Gastrocnemius medialis (tissue), 4 donors: Measurements from ENCODE around the gene PRDM16. TPM values are rescaled to one million over a fixed set of nuclear protein-coding genes. Genes with fewer than 3 reads are reported as not detected.

Experiments
- ATAC-seq, 2 donors: fragments of 150-250 bp; one replicate each; pipeline ENCODE4 v1.9.1; 2016
- DNase-seq, 2 donors: peaks; one replicate each; pipeline ENCODE4 v3.0.0-alpha.2; 2019
- H3K27ac ChIP-seq, 4 donors: fragments of 200-600 bp; sonication (generic); 1 replicate in 1 of 4; 2 replicates in 3 of 4; pipeline ENCODE4 v1.5.1; 2016 to 2018; ENCODE audit warnings: mild to moderate bottlenecking in 2 of 4, moderate library complexity in 1 of 4
- H3K27me3 ChIP-seq, 3 donors: fragments of 200-600 bp; sonication (generic) in 2 of 3; 1 replicate in 1 of 3; 2 replicates in 2 of 3; pipeline versions ENCODE4 v1.5.1 to v1.6.0; 2016 to 2019; ENCODE audit warnings: mild to moderate bottlenecking in 1 of 3, moderate library complexity in 1 of 3
- H3K36me3 ChIP-seq, 2 donors: fragments of 200-600 bp; sonication (generic) in 1 of 2; one replicate each; pipeline ENCODE4 v1.5.1; 2017 to 2018
- H3K4me1 ChIP-seq, 2 donors: fragments of 200-600 bp; sonication (generic) in 1 of 2; one replicate each; pipeline ENCODE4 v1.5.1; 2016 to 2017; ENCODE audit warnings: mild to moderate bottlenecking in 2 of 2
- H3K4me3 ChIP-seq, 4 donors: fragments of 200-600 bp; sonication (generic) in 3 of 4; 1 replicate in 1 of 4; 2 replicates in 3 of 4; pipeline ENCODE4 v1.5.1; 2016 to 2019; ENCODE audit warnings: mild to moderate bottlenecking in 2 of 4
- H3K9me3 ChIP-seq, 3 donors: fragments of 200-600 bp; sonication (generic) in 2 of 3; 1 replicate in 1 of 3; 2 replicates in 2 of 3; pipeline ENCODE4 v1.5.1; 2016 to 2019
- POLR2A ChIP-seq, 2 donors: fragments of 450-650 bp; IDR thresholded peaks; one replicate each; pipeline ENCODE4 v1.6.1; 2017; ENCODE audit warnings: antibody characterized with exemption in 2 of 2, mild to moderate bottlenecking in 2 of 2, moderate library complexity in 2 of 2
- in situ Hi-C, 4 donors: fragments of 200-750 bp; cut with MboI; loops; one replicate each; pipeline versions ENCODE4 v1.15.0 to v1.8.0; 2017; ENCODE audit warnings: low sequenced_read_pairs in 4 of 4
- intact Hi-C: fragments of 100-400 bp; cut with DNase I; formaldehyde crosslinking; loops from one replicate; pipeline ENCODE4 v1.15.1; 2023; ENCODE audit warnings: low total_unique reads
- total RNA-seq, 4 donors: library from RNA; depleted of rRNA; stranded (reverse); fragments of >200 nt; gene quantifications; one replicate each; pipeline versions ENCODE4 v1.1.0 to v1.2.3, GENCODE V29; 2016
- TF ChIP-seq, protein P1 (sequence below), 5 experiments: fragments of 450-650 bp in 3 of 5; fragments of 200-600 bp in 2 of 5; sonication (generic) in 2 of 5; IDR thresholded peaks in 4 of 5; conservative IDR thresholded peaks in 1 of 5; 1 replicate in 4 of 5; 2 replicates in 1 of 5; pipeline ENCODE4 v1.5.1; 2016 to 2019; ENCODE audit warnings: antibody characterized with exemption in 5 of 5, mild to moderate bottlenecking in 3 of 5, moderate library complexity in 3 of 5

PRDM16 gene
- total RNA-seq, 4 donors from 2014 or later = 0.03 to 0.19 (median 0.17) TPM

DNA sequence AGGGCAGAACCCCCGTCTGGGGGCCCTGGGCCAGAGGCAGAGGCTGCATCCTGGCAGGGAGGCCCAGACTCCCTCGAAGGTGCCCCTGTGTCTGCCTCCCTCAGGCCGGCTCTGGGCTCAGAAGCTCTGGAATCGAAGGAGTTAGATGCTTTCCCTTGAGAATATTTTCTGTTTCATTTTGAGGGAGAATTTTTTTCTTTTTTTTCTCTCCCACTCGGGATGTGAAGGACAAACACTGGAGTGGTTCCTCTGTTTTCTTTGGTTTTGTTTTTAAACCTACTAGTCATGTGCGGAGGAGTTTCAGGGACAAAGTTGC is 44.7 kb downstream of the PRDM16 start:
- no peak for ATAC-seq
- DNase-seq = no peak
- H3K27ac ChIP-seq = no peak overlapping the region
- intact Hi-C loops = no loop called here
- no peaks in the 10 kb centered on the region for H3K4me1 ChIP-seq
- in situ Hi-C loops = no loop called here
- H3K9me3 ChIP-seq = no peaks in the 10 kb centered on the region
- H3K36me3 ChIP-seq = no peaks in the 10 kb centered on the region
- H3K27me3 ChIP-seq = peaks cover 0 to 5% (median 4%) of the 10 kb centered on the region in 3 donors
- no peak overlapping the region for H3K4me3 ChIP-seq
- TF ChIP-seq, protein P1, sequence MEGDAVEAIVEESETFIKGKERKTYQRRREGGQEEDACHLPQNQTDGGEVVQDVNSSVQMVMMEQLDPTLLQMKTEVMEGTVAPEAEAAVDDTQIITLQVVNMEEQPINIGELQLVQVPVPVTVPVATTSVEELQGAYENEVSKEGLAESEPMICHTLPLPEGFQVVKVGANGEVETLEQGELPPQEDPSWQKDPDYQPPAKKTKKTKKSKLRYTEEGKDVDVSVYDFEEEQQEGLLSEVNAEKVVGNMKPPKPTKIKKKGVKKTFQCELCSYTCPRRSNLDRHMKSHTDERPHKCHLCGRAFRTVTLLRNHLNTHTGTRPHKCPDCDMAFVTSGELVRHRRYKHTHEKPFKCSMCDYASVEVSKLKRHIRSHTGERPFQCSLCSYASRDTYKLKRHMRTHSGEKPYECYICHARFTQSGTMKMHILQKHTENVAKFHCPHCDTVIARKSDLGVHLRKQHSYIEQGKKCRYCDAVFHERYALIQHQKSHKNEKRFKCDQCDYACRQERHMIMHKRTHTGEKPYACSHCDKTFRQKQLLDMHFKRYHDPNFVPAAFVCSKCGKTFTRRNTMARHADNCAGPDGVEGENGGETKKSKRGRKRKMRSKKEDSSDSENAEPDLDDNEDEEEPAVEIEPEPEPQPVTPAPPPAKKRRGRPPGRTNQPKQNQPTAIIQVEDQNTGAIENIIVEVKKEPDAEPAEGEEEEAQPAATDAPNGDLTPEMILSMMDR (IDR thresholded peaks at IDR 0.05 in 4 of 5, conservative IDR thresholded peaks at IDR 0.05 in 1 of 5) = no peak
- TF ChIP-seq POLR2A (IDR thresholded peaks at IDR 0.05) = no peak

DNA sequence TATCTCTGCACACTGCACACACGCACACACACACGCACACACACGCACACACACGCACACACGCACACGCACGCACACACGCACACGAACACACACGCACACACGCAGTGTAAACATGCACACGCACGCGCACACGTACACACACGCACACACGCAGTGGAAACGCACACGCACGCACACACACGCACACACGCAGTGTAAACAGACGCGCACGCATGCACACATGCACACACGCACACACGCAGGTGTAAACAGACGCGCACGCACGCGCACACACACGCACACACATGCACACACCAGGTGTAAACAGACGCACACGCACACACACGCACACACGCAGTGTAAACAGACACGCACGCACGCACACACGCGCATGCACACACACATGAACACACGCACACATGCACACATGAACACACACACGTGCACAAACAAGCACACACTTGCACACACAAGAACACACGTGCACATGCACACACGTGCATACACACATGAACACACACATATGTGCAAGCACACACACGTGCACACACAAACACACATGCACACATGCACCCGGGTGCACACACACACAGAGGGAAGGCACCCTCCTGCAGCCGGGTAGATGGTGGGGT is 45.2 kb downstream of the PRDM16 start:
- H3K36me3 ChIP-seq = no peaks in the 10 kb centered on the region
- H3K9me3 ChIP-seq = no peaks in the 10 kb centered on the region
- TF ChIP-seq, protein P1 (IDR thresholded peaks at IDR 0.05 in 4 of 5, conservative IDR thresholded peaks at IDR 0.05 in 1 of 5) = no peak
- no peak for TF ChIP-seq POLR2A (IDR thresholded peaks at IDR 0.05)
- no peaks in the 10 kb centered on the region for H3K4me1 ChIP-seq
- H3K4me3 ChIP-seq = no peak overlapping the region
- ATAC-seq = no peak
- intact Hi-C loops (no loop called here), in situ Hi-C loops (no loop called here)
- peaks cover 0 to 4% (median 3%) of the 10 kb centered on the region in 3 donors for H3K27me3 ChIP-seq
- no peak for DNase-seq
- no peak overlapping the region for H3K27ac ChIP-seq

DNA sequence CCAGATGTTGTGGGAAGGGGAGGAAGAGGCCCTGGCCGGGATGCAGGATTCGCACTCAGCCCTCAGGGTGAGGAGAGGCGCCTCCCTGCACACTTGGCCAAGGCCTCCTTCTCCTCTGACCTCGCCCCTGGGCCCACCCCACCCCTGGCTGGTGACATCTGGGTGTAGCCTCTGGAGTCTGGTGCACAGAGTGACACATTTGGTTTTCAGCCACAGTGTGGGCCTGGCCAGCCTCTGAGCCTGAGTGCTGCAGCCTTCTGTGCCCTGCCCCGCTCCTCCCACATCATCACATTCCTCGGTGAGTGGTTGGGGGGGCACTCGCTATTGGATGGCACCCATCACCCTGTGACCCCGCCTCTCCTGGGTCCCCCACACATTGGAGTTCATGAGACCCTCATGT is 45.8 kb downstream of the PRDM16 start:
- TF ChIP-seq, protein P1 (IDR thresholded peaks at IDR 0.05 in 4 of 5, conservative IDR thresholded peaks at IDR 0.05 in 1 of 5) = no peak
- TF ChIP-seq POLR2A (IDR thresholded peaks at IDR 0.05) = no peak
- in situ Hi-C loops = no loop called here
- H3K27me3 ChIP-seq = peaks cover 0 to 3% (median 0%) of the 10 kb centered on the region in 3 donors
- DNase-seq = no peak
- no peak for ATAC-seq
- no peak overlapping the region for H3K4me3 ChIP-seq
- no peak overlapping the region for H3K27ac ChIP-seq
- H3K36me3 ChIP-seq = no peaks in the 10 kb centered on the region
- no peaks in the 10 kb centered on the region for H3K4me1 ChIP-seq
- intact Hi-C loops = no loop called here
- no peaks in the 10 kb centered on the region for H3K9me3 ChIP-seq

DNA sequence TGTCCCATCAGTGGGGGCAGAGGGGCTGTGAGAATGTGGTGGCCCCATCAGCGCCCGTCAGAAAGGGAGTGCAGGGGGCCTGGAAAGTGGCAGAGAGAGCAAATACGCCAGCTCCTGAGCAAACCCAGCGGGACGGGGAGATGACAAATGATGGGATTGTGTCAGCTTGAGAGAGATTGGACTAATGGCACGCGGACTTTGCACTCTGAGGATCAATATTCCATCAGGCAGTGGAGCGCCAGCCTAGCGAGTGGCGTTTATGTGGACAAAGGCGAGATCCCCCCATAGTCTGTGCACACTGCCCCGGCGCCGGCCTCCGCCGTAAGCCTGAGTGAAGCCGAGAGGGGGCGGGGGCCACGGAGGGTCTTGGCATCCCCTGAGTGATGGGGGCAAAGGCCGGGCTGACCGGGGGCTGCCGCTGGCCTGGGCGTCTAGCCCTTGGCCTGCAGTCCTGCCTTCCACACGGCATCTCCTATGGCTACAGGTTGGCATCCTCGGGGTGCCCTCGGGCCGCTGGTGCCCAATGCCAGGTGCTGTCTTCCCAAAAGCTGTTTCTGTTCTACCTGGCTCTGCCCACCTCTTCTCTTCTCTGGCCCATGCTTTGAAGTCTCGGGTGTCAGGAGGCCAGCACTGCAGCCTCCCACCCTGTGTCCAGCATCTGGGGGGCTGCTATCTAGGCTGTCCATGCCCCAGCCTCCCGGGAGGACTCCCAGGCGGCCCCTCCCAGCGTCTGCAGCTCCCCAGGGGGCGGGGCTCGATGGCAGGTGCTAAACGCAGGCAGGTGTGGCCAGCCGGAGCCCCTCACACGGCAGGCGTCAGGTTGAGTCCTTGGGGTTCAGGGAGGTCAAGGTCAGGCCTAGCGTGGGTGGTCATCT is 46.5 kb downstream of the PRDM16 start:
- H3K27ac ChIP-seq = no peak overlapping the region
- no peaks in the 10 kb centered on the region for H3K9me3 ChIP-seq
- H3K4me1 ChIP-seq = no peaks in the 10 kb centered on the region
- ATAC-seq (no peak), DNase-seq (no peak)
- H3K27me3 ChIP-seq = peaks cover 0 to 3% (median 0%) of the 10 kb centered on the region in 3 donors
- no peak for TF ChIP-seq POLR2A (IDR thresholded peaks at IDR 0.05)
- TF ChIP-seq, protein P1 (IDR thresholded peaks at IDR 0.05 in 4 of 5, conservative IDR thresholded peaks at IDR 0.05 in 1 of 5) = no peak
- in situ Hi-C loops = no loop called here
- intact Hi-C loops = no loop called here
- H3K36me3 ChIP-seq = no peaks in the 10 kb centered on the region
- no peak overlapping the region for H3K4me3 ChIP-seq
